Measurements from ENCODE around the gene STARD7. TPM values are rescaled to one million over a fixed set of nuclear protein-coding genes. Genes with fewer than 3 reads are reported as not detected.
A peak's percentile ranks its signal among the peaks of the same experiment; 100 is the strongest.

Gene STARD7
- total and polyA plus RNA-seq, 10 of the 15 experiments (the other 5 are each of a cell fraction or from before 2014, with no cell fraction given), result 85.4 to 237 (median 153) TPM

DNA sequence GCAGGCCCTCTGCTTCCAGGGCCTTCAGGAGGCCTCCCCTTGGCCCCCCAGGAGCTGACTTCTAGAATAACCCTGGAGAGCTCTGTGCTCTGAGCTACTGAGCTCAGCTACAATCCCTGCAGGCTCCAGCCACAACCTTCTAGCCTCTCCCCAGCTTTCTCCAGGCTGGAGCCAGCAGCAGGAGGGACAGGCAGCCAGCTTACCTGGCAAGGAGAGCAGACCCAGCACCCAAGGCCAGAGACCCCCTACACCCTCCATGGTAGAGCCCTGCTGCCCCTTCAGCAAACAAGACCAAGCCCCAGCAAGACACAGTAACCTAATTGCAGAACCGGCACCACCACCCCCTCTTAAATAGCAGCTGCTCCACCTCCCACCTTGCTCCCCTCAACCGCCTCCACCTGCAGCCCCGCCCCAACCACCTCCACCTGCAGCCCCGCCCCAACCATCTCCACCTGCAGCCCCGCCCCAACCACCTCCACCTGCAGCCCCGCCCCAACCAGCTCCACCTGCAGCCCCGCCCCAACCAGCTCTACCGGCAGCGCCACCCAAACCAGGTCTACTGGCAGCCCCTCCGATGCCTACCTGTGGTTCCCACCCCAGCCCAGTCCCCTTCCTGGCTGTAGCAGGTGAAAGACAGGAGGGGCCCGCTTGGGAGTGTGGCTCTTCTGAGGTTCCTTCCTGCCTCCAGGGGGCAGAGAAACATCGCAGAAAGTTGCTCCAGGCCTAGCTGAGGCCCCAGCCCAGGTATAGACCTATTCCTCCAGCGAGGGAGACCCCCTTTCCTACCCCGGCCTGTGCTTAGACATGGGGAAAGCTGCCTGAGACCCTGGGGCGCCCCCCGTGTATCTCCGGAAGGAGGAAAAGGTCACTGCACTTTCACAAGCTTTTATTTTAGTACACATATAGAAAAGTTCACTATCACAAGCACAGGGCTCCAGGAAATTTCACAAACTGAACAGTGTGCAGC is 70.2 kb downstream of the STARD7 start, which contains the start of gene ASTL (continued):
- peak; percentile 30; the same call in 1 of the 2 replicates for TF ChIP-seq ZBTB4 (CRISPR knock-in tag; IDR thresholded peaks at IDR 0.05)
- TF ChIP-seq TARDBP (IDR thresholded peaks at IDR 0.05; ENCODE audit: borderline replicate concordance), result no peak
- TF ChIP-seq ZNF274 (IDR thresholded peaks at IDR 0.05; ENCODE audit: insufficient read depth, insufficient read length), result no peak
- TF ChIP-seq, protein P1, sequence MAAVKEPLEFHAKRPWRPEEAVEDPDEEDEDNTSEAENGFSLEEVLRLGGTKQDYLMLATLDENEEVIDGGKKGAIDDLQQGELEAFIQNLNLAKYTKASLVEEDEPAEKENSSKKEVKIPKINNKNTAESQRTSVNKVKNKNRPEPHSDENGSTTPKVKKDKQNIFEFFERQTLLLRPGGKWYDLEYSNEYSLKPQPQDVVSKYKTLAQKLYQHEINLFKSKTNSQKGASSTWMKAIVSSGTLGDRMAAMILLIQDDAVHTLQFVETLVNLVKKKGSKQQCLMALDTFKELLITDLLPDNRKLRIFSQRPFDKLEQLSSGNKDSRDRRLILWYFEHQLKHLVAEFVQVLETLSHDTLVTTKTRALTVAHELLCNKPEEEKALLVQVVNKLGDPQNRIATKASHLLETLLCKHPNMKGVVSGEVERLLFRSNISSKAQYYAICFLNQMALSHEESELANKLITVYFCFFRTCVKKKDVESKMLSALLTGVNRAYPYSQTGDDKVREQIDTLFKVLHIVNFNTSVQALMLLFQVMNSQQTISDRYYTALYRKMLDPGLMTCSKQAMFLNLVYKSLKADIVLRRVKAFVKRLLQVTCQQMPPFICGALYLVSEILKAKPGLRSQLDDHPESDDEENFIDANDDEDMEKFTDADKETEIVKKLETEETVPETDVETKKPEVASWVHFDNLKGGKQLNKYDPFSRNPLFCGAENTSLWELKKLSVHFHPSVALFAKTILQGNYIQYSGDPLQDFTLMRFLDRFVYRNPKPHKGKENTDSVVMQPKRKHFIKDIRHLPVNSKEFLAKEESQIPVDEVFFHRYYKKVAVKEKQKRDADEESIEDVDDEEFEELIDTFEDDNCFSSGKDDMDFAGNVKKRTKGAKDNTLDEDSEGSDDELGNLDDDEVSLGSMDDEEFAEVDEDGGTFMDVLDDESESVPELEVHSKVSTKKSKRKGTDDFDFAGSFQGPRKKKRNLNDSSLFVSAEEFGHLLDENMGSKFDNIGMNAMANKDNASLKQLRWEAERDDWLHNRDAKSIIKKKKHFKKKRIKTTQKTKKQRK (IDR thresholded peaks at IDR 0.05; ENCODE audit: low read depth, low read length), result no peak
- peak; percentile 35 for TF ChIP-seq HDAC6 (IDR thresholded peaks at IDR 0.05; ENCODE audit: unreplicated experiment)
- TF ChIP-seq YY1 (IDR thresholded peaks at IDR 0.05; ENCODE audit: low read depth, low read length), result peak; percentile 60
- TF ChIP-seq TCF7 (IDR thresholded peaks at IDR 0.05; ENCODE audit: borderline replicate concordance), result no peak
- TF ChIP-seq PAX5 (IDR thresholded peaks at IDR 0.05; ENCODE audit: borderline replicate concordance, low read depth, low read length), result peak; percentile 38; the same call in 1 of the 2 replicates
- no peak for TF ChIP-seq E2F4 (IDR thresholded peaks at IDR 0.05; ENCODE audit: low read depth, low read length)
- TF ChIP-seq RBBP5 (conservative IDR thresholded peaks at IDR 0.05), result no peak
- TF ChIP-seq, protein P2, sequence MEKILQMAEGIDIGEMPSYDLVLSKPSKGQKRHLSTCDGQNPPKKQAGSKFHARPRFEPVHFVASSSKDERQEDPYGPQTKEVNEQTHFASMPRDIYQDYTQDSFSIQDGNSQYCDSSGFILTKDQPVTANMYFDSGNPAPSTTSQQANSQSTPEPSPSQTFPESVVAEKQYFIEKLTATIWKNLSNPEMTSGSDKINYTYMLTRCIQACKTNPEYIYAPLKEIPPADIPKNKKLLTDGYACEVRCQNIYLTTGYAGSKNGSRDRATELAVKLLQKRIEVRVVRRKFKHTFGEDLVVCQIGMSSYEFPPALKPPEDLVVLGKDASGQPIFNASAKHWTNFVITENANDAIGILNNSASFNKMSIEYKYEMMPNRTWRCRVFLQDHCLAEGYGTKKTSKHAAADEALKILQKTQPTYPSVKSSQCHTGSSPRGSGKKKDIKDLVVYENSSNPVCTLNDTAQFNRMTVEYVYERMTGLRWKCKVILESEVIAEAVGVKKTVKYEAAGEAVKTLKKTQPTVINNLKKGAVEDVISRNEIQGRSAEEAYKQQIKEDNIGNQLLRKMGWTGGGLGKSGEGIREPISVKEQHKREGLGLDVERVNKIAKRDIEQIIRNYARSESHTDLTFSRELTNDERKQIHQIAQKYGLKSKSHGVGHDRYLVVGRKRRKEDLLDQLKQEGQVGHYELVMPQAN (conservative IDR thresholded peaks at IDR 0.05), result no peak
- 0 out of 2 replicates have a peak, but pooled peaks have one; percentile 13 for TF ChIP-seq SPI1 (IDR thresholded peaks at IDR 0.05; ENCODE audit: borderline replicate concordance, insufficient read depth, low read depth, low read length)
- TF ChIP-seq ZNF207 (IDR thresholded peaks at IDR 0.05; ENCODE audit: borderline replicate concordance), result no peak
- no peak for TF ChIP-seq ETV6 (conservative IDR thresholded peaks at IDR 0.05 in 1 of 2, IDR thresholded peaks at IDR 0.05 in 1 of 2; ENCODE audit: borderline replicate concordance in 1 of 2, low read depth in 1 of 2)
- TF ChIP-seq NFIC (IDR thresholded peaks at IDR 0.05; ENCODE audit: low read depth, low read length), result no peak
- TF ChIP-seq TCF3 (IDR thresholded peaks at IDR 0.05; ENCODE audit: borderline replicate concordance, insufficient read depth, low read depth, low read length), result no peak
- TF ChIP-seq ESRRA (IDR thresholded peaks at IDR 0.05; ENCODE audit: low read length), result no peak
- TF ChIP-seq ZSCAN29 (IDR thresholded peaks at IDR 0.05), result no peak
- TF ChIP-seq MEF2A (IDR thresholded peaks at IDR 0.05; ENCODE audit: insufficient read depth, low read depth, low read length), result 0 out of 2 replicates have a peak, but pooled peaks have one; percentile 30

All from GM12878 (cell line).